DMS114 treated with DMSO at 0.1 percent for 48 hours (cell line): ENCODE results near the gene TPSD1.
"Not testable (repeated sequence)": the region's sequence is repeated elsewhere in the genome, so short reads cannot be mapped to it uniquely, and the experiment has no call there.

Source experiments
- DNase-seq: peaks from one replicate; lab custom pipeline; 2025; ENCODE audit not compliant: unreplicated experiment; lab: John Stamatoyannopoulos, UW

TPSD1 gene

DNA sequence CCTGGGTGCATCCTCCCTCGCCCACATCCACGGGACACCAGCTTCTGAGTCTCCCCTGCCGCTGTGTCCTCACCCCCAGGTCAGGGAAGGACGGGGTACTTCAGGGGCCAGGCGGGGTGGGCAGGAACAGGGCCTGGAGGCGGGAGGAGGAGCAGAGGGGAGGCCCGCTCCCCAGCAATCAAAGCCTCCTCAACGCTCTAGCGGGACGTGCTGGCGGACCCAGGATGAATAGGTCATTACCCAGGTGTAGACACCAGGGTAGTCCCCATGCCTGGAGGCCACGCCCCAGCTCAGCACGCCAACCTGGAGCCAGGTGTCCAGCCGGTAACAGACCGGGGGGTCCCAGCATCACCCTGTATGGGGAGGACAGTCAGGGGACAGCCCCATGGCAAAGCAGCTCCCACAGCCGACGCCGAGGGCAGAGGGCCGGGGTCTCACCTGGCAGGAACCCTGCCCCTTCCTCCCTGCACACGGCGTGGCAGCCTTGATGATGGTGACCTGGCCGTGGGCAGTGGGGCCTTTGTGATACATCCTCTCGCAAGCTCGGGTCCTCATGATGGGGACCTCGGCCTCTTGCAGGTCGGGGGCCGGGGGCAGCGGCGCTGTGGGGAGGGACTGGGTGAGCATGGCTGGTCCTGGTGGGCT, 24.2 kb downstream of the TPSD1 start:
- no peak for DNase-seq

DNA sequence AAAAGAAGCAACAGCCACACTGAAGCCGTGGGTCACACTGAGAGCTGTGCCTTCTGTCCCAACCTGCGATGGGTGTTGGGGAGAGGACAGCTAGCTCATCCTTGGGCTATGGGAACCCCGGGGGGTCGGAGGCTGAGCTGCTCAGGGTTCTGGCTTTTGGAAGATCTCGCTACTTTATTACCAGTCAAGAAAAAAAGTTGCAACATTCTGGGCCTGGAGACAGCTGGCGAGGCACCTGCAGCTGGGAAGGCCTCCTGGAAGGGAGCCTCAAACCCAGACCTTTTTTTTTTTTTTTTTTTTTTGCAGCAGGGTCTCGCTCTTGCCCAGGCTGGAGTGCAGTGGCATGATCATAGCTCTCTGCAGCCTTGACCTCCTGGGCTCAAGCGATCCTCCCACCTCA, 24.9 kb downstream of the TPSD1 start:
- no peak for DNase-seq

GRCh38 chr16:1281517-1281916, 25.6 kb downstream of the TPSD1 start:
- DNase-seq: no peak

DNA sequence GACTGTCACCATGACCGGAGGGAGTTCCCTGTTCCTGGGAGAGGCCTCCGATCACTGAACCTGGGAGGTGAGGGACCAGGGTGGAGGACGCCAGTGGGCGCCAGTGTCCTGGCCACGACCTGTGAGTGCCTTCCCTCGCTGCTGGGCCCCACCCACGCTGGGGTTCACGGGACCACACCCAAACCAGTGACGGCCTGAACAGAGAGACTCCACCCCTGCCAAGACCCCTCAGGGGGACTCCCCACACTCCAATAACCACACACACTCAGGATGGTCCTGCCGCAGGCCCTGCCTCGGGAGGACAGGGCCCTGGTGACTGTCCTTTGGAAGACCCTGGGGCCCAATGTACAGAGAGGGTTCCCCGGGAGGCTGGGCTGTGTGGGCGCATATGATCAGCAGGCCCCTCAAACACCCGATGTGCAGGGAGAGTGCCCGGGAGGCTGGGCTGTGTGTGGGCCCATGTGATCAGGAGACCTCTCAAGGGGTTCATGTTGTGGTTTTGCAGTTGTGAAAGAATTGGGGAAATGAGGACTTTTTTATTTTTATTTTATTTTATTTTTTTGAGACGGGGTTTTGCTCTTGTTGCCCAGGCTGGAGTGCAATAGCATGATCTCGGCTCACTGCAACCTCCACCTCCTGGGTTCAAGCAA, 26.6 kb downstream of the TPSD1 start:
- no peak for DNase-seq

DNA sequence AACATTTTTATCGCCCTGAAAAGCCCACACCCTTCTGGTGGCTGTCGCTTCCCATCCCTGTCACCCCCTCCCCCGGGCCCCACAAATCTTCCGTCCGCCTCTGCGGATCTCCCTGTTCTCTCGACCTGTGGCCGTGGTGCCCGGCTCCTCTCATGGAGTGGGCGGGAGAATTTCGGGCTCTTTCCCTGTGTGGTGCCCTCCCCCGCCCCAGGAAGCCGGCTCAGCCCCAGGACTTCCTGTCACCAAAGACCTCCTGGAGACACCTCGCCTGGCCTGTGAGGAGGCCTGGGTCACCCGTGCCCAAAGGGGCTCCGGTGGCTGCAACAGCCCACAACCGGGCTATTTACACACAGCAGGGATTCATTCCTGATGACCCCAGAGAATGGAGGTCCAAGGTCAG, 27.4 kb downstream of the TPSD1 start:
- no peak for DNase-seq

DNA sequence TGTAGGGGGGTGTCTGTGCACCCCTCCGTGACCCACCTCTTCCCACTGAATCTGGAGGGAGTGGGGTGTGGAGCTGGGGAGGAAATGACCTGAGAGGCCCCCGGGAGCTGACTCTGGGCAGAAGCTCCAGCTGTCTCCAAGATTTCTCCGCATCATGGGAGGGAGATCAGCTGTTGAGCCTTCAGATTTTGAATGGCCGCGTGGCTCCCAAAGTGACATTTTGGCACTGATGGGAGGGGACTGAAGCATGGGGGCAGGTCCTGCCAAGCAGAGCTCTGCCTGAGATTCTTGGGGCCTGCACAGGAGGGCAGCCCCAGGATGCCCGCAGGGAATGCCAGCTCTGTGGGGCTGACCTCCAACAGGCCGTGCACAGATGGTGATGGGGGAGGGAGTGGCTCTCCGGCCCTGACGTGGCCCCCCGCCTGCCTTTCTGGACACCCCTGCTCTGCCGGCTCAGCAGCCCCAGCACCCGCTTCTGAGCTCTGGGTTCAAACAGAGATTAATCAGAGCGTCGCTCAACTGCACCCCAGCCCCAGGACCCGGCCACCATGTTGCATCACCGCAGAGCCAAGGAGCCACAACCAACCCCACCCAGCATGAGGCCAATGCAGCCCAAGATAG, 28.2 kb downstream of the TPSD1 start:
- DNase-seq: no peak

DNA sequence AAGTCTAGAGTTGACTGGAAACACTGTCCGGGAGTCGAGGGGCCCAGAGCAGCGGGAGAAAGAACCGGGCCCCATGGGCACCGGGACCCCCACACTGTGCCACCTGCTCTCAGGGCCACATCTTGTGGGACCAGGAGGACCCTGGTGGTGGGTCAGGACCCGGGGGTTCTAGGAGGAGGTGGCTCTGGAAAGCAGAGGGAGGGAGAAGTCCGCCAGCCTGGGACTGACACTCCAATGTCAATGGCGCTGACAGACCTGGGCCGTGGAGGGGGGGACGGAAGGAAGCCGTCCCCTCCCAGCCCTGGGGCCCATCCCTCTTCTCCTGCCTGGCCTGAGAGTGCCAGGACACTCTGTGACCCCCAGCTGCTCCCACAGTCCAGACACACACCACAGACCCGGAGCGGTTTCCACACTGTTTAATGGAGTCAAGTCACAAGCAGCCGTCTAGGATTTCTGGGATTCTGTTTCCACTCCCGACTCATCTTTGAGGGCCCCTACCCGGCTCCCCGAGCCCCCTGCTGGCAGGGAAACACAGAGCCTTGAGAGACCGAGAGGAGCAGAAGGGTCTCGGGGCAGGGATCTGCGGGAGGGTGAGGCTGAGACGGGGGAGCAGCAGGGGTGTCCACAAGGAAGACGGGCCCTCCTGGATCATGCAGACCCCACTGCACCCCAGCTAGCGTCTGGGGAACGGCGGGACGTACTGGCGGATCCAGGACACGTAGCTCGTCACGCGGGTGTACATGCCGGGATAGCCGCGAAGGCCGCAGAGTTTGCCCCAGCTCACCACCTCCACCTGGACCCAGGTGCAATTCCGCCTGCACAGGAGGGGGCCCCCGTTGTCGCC, 30.0 kb downstream of the TPSD1 start:
- DNase-seq: no peak

GRCh38 chr16:1286513-1287094, 30.7 kb downstream of the TPSD1 start:
- DNase-seq: no peak

GRCh38 chr16:1287982-1288670, 32.3 kb downstream of the TPSD1 start:
- no peak for DNase-seq

- no peak for DNase-seq
Observed at GRCh38 chr16:1288813-1289476, 33.1 kb downstream of the TPSD1 start.

DNA sequence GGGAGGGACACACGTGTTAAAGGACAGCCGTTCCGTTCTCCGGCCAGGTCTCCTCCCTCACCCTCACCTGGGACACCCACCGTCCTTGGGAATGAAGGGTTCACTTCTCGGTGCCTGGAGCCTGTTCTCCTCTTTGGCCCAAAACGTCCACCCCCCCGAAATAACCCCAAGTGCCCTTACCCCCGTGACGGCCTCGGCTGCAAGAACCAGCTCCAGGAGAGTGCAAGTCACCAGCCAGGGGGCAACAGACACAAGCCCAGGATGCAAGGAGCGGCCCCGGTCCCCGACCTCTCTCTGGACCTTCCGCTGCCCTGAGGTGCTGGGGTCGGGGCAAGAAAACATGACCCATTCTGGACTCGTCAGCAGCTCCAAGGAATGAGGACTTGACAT, 33.6 kb downstream of the TPSD1 start:
- DNase-seq: no peak

DNA sequence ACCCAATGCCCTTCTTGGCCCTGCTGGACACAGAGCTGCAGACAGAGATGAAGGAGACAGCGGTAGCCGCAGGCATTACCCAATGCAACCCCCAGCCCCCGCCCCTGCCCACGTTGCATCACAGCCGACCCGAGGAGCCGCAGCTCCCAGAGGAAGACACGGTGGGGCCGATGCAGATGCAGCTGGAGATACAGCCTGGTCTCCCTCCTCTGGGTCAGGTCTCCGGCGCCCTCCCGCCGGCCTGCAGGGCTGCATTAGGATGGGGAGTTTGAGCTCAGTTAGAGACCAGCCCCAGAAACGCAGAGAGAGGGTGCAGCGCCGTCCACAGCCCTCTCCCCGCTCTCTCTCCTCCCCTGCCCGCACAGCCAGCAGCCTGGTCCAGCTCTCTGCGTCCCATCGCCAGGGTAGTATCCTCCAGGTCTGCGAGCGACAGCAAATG, 34.2 kb downstream of the TPSD1 start:
- DNase-seq: no peak

- DNase-seq: no peak
Observed at GRCh38 chr16:1290860-1291575, 35.1 kb downstream of the TPSD1 start.

GRCh38 chr16:1291576-1291974, 35.7 kb downstream of the TPSD1 start:
- no peak for DNase-seq

DNA sequence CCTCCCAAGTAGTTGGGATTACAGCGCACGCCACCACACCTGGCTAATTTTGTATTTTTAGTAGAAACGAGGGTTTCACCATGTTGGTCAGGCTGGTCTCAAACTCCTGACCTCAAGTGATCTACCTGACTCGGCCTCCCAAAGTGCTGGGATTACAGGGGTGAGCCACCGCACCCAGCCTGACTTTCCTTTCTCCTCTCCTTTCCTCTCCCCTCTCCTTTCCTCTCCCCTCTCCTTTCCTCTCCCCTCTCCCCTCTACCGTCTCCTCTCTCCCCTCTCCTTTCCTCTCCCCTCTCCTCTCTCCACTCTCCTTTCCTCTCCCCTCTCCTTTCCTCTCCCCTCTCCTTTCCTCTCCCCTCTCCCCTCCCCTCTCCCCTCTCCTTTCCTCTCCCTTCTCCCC, 36.3 kb downstream of the TPSD1 start:
- not testable (repeated sequence) for DNase-seq

- not testable (repeated sequence) for DNase-seq
Observed at GRCh38 chr16:1292808-1293207, 36.9 kb downstream of the TPSD1 start.

DNA sequence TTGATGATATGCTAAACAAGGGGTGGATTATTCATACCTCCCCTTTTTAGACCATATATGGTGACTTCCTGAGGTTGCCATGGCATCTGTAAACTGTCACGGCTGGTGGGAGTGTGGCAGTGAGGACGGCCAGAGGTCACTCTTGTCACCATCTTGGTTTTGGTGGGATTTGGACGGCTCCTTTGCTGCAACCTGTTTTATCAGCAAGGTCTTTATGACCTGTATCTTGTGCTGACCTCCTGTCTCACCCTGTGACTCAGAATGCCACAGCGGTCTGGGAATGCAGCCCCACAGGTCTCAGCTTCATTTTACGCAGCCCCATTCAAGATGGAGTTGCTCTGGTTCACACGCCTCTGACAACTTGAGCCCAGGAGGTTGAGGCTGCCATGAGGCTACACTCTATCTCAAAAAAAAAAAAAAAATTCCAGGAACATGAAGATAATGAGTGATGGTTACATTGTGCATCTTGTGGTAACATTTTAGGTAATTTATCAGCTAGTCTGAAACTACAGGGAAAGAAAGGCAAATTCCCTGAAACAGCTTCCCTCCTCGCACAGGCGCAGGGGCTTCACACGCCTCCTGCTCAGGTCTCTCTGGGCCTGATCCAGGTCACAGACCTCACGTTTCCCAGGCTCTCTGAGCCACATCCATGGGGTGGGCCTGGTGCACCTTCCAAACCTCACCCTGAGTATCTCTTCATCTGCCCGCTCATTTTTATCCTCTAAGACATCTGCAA, 38.2 kb downstream of the TPSD1 start:
- DNase-seq: no peak

- no peak for DNase-seq
Observed at GRCh38 chr16:1295465-1295864, 39.6 kb downstream of the TPSD1 start.

DNA sequence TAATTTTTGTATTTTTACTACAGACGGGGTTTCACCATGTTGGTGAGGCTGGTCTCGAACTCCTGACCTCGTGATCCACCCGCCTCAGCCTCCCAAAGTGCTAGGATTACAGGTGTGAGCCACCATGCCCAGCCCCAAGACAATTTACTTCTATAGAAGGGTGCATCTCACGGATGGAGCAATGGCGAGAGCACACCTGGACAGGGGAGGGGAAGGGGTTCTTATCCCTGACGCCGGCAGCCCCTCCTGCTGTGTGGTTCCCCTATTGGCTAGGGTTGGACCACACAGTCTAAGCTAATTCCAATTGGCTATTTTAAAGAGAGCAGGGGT, 40.8 kb downstream of the TPSD1 start:
- DNase-seq: not testable (repeated sequence)
